ENCODE measurements around the gene SOX3. TPM values are rescaled to one million over a fixed set of nuclear protein-coding genes. Genes with fewer than 3 reads are reported as not detected.
A peak's percentile ranks its signal among the peaks of the same experiment; 100 is the strongest.

The SOX3 gene
- total and polyA plus RNA-seq, 2 donors (not counting 3 experiments of a cell fraction or from before 2014, with no cell fraction given) = not detected

- Histone ChIP-seq H2AFZ (ENCODE audit: low read depth, low read length) (no peak overlapping the region), H3K27ac (ENCODE audit: insufficient read depth, low read depth, low read length) (no peak overlapping the region), H3K4me2 (ENCODE audit: insufficient read depth, low read length) (no peak overlapping the region), H3K4me3 (replicated peaks in 1 of 3; ENCODE audit: insufficient read depth in 1 of 3, low read depth in 1 of 3, low read length in 3 of 3) (peak overlapping the region in 1 of 3 experiments; percentile 20), H3K4me1 (ENCODE audit: control insufficient read depth, extremely low read depth, insufficient read depth, low read length) (no peaks in the 10 kb centered on the region), H3K36me3 (ENCODE audit: control insufficient read depth in 2 of 2, extremely low read depth in 1 of 2, insufficient read depth in 2 of 2, low read length in 2 of 2) (no peaks in the 10 kb centered on the region), H4K20me1 (replicated peaks; ENCODE audit: control insufficient read depth, extremely low read depth, insufficient read depth, low read length) (no peaks in the 10 kb centered on the region), H3K27me3 (ENCODE audit: control insufficient read depth in 2 of 2, insufficient read depth in 2 of 2, low read length in 2 of 2) (peaks cover 46 to 59% of the 10 kb centered on the region in 2 experiments), H3K79me2 (ENCODE audit: control insufficient read depth, insufficient read depth, low read length) (no peaks in the 10 kb centered on the region), H3K9me1 (replicated peaks; ENCODE audit: control insufficient read depth, extremely low read depth, insufficient read depth, low read length) (no peaks in the 10 kb centered on the region), H3K9me3 (replicated peaks; ENCODE audit: control insufficient read depth, insufficient read depth, low read length) (no peaks in the 10 kb centered on the region), H3K9ac (replicated peaks; ENCODE audit: extremely low read depth, insufficient read depth, low read length) (no peak overlapping the region)
- ChIA-PET CTCF (no interaction called here), POLR2A (no interaction called here)
- TF ChIP-seq FOS (IDR thresholded peaks at IDR 0.05; ENCODE audit: borderline replicate concordance, insufficient read depth, low read length) (no peak), POLR2A (IDR thresholded peaks at IDR 0.05; ENCODE audit: low read depth, low read length) (no peak), POLR2AphosphoS5 (IDR thresholded peaks at IDR 0.05; ENCODE audit: insufficient read depth, low read depth, low read length) (no peak), MAX (IDR thresholded peaks at IDR 0.05; ENCODE audit: insufficient read depth, insufficient read length) (no peak)
- FAIRE-seq = no peak
- BruUV-seq (replicated peaks) = no TSS peak
- DNase-seq (ENCODE audit: low read depth, low spot score) = peak; percentile 8
- dilution Hi-C loops (cut with MboI; ENCODE audit: extremely low pct_ligation_motif_present, low sequenced_read_pairs) = no loop called here
- intact Hi-C loops (cut with micrococcal nuclease) = loop anchor here (10.0 kb wide), 1 partner anchor 449 kb away; no protein-coding TSS in a partner anchor
Measured at GRCh38 chrX:140503714-140504351, 1.0 kb downstream of the SOX3 start.

DNA sequence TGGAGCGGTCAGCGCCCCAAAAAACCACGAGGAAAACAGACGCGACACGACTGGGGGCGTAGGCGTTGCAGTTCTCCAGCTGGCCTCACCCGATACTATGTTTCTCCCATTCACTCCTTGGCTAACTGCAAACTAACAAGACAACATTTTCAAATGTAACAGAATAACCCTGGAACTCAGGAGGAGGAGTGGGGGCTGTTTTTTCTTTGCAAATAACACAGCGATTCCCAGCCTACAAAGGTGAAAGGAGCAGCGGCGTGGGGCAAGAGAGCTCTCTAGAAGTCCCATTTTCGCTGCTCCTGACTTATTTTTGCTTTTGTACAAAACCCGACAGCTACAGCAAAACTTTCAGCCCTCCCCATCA lies 1.6 kb downstream of the SOX3 start:
- Histone ChIP-seq H3K4me1 (ENCODE audit: control insufficient read depth, extremely low read depth, insufficient read depth, low read length) (no peaks in the 10 kb centered on the region), H3K27me3 (ENCODE audit: control insufficient read depth in 2 of 2, insufficient read depth in 2 of 2, low read length in 2 of 2) (peaks cover 45 to 59% of the 10 kb centered on the region in 2 experiments), H3K27ac (ENCODE audit: insufficient read depth, low read depth, low read length) (no peak overlapping the region), H3K4me2 (ENCODE audit: insufficient read depth, low read length) (no peak overlapping the region), H3K9me1 (replicated peaks; ENCODE audit: control insufficient read depth, extremely low read depth, insufficient read depth, low read length) (no peaks in the 10 kb centered on the region), H3K79me2 (ENCODE audit: control insufficient read depth, insufficient read depth, low read length) (no peaks in the 10 kb centered on the region), H4K20me1 (replicated peaks; ENCODE audit: control insufficient read depth, extremely low read depth, insufficient read depth, low read length) (no peaks in the 10 kb centered on the region), H3K4me3 (replicated peaks in 1 of 3; ENCODE audit: insufficient read depth in 1 of 3, low read depth in 1 of 3, low read length in 3 of 3) (no peak overlapping the region), H2AFZ (ENCODE audit: low read depth, low read length) (no peak overlapping the region), H3K36me3 (ENCODE audit: control insufficient read depth in 2 of 2, extremely low read depth in 1 of 2, insufficient read depth in 2 of 2, low read length in 2 of 2) (no peaks in the 10 kb centered on the region), H3K9ac (replicated peaks; ENCODE audit: extremely low read depth, insufficient read depth, low read length) (no peak overlapping the region), H3K9me3 (replicated peaks; ENCODE audit: control insufficient read depth, insufficient read depth, low read length) (no peaks in the 10 kb centered on the region)
- CTCF ChIA-PET = no interaction called here
- intact Hi-C loops (cut with micrococcal nuclease) (loop anchor here (10.0 kb wide), 1 partner anchor 448 kb away; no protein-coding TSS in a partner anchor), dilution Hi-C loops (cut with MboI; ENCODE audit: extremely low pct_ligation_motif_present, low sequenced_read_pairs) (no loop called here)
- DNase-seq (ENCODE audit: low read depth, low spot score) (no peak), FAIRE-seq (no peak)
- no peak for TF ChIP-seq MAX (IDR thresholded peaks at IDR 0.05; ENCODE audit: insufficient read depth, insufficient read length)
- TF ChIP-seq JUN (IDR thresholded peaks at IDR 0.05; ENCODE audit: borderline replicate concordance, insufficient read depth, insufficient read length, low read depth) = no peak
- TF ChIP-seq FOS (IDR thresholded peaks at IDR 0.05; ENCODE audit: borderline replicate concordance, insufficient read depth, low read length) = no peak
- TF ChIP-seq EZH2 (IDR thresholded peaks at IDR 0.05; ENCODE audit: borderline replicate concordance, low read depth, low read length, severe bottlenecking) = peak; percentile 60
- TF ChIP-seq MYC (IDR thresholded peaks at IDR 0.05; ENCODE audit: low read depth, low read length) = no peak
- TF ChIP-seq POLR2A (IDR thresholded peaks at IDR 0.05; ENCODE audit: low read depth, low read length) = no peak
- TF ChIP-seq GATA2 (IDR thresholded peaks at IDR 0.05; ENCODE audit: insufficient read depth, insufficient read length, low read depth, low read length) = no peak
- TF ChIP-seq POLR2AphosphoS5 (IDR thresholded peaks at IDR 0.05; ENCODE audit: insufficient read depth, low read depth, low read length) = no peak
- TF ChIP-seq, protein P1, sequence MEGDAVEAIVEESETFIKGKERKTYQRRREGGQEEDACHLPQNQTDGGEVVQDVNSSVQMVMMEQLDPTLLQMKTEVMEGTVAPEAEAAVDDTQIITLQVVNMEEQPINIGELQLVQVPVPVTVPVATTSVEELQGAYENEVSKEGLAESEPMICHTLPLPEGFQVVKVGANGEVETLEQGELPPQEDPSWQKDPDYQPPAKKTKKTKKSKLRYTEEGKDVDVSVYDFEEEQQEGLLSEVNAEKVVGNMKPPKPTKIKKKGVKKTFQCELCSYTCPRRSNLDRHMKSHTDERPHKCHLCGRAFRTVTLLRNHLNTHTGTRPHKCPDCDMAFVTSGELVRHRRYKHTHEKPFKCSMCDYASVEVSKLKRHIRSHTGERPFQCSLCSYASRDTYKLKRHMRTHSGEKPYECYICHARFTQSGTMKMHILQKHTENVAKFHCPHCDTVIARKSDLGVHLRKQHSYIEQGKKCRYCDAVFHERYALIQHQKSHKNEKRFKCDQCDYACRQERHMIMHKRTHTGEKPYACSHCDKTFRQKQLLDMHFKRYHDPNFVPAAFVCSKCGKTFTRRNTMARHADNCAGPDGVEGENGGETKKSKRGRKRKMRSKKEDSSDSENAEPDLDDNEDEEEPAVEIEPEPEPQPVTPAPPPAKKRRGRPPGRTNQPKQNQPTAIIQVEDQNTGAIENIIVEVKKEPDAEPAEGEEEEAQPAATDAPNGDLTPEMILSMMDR (IDR thresholded peaks at IDR 0.05; ENCODE audit: extremely low read depth in 1 of 2, insufficient read depth in 1 of 2, low read depth in 1 of 2, low read length in 2 of 2) = no peak
- POLR2A ChIA-PET = no interaction called here
- no TSS peak for BruUV-seq (replicated peaks)
